ENCODE measurements around the gene FOXB2.
"Not testable (repeated sequence)": the region's sequence is repeated elsewhere in the genome, so short reads cannot be mapped to it uniquely, and the experiment has no call there.

FOXB2 gene

DNA sequence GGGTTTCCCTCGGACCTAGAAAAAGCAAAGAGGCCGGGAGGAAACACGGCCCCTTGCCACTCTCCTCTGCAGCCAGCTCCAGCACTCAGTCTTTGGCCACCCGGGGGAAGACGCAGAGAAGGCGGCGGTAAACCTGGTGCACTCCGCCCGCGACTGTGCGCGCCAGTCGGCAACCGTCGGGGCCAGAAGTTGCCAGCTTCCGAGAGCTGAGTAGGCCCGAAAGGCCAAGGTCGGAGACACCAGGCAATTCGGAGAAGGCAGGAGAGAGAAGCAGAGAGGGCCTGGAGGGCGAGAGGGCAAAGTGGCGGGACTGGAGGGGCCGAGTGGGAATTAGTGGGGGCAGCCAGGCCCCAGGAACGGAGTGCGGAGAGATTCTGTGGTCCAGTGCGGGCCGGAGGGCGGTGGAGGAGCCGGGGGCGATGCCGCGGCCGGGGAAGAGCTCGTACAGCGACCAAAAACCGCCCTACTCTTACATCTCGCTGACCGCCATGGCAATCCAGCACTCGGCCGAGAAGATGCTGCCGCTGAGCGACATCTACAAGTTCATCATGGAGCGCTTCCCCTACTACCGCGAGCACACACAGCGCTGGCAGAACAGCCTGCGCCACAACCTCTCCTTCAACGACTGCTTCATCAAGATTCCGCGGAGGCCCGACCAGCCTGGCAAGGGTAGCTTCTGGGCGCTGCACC, at the start of gene FOXB2:
Gene FOXB2 (plus strand): TSS at position 420 of the 690 bp plus-strand sequence. CDS start 0 bp downstream, at position 420.
- no peak for DNase-seq

DNA sequence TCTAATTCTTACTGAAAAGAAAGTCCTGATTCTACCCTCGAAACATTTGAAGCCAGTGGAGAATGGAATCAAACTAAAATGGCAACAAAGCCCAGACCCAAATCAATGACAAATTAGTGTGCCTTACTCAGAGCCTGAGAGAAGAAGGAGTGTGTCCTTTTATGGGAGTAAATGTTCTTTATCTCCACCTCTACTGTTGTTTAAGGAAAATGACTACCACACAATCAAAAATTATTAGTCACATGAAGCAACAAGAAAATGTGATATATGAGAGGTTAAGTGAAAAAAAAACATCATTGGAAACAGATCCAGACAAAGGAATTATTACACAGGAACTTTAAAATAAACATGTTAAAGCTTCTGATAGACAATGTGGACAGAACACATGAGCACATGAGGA, 49.7 kb upstream of the FOXB2 start:
- no peak for DNase-seq

DNA sequence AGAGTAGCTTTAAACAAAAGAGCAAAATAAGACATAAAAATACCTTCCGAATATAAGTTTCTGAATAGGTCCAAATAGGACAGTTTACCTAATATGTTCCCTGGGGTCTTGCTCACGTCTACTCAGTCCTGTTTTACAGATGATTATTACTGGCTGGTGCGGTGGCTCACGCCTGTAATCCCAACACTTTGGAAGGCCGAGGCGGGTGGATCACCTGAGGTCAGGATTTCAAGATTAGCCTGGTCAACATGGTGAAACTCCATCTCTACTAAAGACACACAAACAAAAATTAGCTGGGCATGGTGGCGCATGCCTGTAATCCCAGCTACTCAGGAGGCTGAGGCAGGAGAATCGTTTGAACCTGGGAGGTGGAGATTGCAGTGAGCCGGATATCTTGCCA, 40.6 kb upstream of the FOXB2 start:
- DNase-seq, result not testable (repeated sequence)

DNA sequence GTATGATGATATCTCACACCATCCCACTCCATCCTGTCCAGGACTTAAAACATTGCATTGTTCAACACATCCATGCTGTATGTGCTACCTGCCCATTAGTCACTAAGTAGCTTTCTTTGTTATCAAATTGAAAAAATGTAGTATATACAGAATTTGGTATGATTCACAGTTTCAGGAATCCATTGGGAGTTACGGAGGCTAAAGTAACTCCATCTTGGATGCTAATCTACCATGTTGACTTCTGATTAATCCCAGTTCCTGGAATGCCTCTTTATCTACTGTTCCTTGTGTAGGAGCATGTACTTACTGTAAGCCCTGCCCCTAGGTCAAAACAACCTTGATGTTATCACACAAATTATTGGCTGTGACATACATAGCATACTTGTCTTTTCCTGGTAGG, 38.9 kb upstream of the FOXB2 start:
- DNase-seq, result no peak

DNA sequence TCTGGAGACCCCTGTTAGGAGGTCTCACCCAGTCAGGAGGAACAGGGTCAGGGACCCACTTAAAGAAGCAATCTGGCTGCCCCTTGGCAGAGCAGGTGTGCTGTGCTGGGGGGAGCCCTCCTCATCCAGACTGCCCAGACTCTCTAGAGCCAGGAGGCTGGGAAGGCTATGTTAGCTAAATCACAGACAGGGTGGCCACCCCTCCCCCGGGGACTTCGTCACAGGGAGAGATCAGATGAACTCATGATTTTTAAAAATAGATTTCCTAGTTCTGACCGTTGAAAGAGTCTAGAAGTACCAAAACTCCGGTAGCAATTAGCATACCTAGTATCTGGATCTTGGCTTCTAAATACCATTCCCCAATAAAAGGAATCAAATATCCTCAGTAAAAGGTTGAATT, 35.0 kb upstream of the FOXB2 start:
- DNase-seq, result no peak

DNA sequence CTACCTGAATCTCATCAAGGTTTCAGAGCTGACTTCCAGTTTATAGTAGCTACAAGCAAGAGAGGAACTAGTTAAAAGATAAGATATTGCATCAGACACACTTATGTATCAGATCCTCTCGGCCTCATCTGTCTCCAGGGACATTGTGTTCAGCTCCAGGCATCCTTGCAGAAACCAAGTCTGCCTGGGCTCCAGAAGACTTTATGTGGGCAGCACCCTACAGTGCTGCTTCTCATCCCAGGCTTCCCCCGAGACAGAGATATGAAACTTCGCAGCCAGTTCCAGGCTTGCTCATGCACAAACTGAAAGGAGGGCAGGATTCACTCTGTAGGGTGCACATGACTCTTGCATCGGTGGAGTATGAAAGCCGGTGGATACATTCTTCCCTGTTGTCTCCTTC, 33.9 kb upstream of the FOXB2 start:
- DNase-seq, result no peak

DNA sequence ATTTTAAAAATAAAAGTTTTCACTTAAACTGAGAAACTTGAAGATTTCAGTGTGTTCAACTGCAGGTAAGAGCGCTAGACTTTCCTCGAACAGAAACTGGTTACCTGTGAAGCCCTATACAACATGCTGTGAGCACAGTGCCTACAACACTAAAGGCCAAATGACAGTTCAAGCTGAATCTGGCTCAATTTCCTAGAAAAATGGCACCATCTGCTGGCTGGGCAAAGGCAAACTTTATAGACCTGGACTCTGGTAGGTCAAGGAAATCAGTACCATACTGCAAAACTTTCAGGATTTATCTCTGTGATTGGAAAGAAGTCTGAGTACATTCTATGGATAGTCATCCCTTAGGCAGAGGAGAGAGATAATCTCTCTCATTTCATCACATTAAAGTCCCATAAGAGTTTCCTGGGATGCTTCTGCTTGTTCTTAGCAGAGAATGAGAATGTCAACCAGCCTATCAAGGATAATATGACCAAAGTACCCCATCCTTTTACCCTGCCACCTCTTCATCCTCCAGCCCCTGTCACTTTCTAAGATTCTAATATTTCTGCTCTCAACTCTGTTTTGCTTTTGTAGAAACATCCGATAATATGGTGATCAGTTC, 31.8 kb upstream of the FOXB2 start:
- peak in 1 of 2 experiments; percentile 3 for DNase-seq

DNA sequence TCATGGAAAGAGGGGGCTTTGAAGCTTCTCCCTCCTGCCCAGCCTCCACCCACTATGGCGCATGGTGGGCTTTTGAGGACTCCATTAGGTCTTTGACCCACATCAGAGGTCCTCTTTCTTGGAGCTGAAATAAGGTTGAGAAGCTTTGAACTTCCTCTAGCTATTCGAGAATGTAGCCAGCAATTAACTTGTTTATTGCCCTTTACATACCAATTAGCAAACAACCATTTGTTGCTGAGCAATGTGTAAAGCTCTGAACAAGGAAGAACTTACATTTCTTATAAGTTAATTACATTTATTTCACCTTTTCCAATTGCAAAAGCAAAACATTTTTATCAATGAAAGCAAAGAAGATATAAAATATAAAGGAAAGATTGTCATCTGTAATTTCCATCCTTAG, 30.5 kb upstream of the FOXB2 start:
- no peak for DNase-seq

DNA sequence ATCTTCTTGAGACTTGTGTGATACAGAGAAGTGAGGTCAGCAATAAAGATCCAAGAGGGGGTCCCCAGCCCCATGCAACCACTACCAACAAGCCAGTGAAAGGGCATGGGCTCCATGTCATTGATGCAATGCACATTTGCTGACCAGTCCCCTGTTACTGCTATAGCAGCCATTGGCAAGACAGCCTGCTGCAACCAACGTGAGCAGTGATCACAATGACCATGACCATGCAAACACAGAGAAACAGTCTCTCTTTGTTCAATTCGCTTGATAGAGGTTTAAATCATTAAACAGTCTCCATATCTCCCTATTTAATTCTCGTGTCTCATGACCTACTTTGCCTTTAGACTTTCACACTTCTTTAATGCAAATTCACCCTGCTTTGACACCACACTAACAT, 30.0 kb upstream of the FOXB2 start:
- DNase-seq, result no peak

DNA sequence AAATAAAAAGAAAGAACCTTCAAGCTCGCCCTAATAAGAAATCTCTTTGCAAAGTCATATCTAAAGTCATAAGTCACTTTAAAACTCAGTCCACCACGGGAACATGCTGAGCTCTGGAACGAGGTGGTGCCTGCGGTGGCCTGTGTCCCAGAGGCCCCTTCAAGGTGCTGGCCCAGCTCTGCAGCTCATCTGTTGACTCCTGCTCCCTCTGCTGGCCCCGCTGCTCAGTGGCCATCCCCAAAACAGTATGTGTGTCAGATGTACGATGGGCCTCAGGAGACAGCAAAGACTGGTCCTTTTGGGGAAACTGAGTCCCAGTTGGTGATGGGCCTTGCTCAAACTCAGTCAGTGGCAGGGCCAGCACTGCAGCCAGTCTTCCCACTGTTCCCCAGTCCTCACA, 22.8 kb upstream of the FOXB2 start:
- no peak for DNase-seq

DNA sequence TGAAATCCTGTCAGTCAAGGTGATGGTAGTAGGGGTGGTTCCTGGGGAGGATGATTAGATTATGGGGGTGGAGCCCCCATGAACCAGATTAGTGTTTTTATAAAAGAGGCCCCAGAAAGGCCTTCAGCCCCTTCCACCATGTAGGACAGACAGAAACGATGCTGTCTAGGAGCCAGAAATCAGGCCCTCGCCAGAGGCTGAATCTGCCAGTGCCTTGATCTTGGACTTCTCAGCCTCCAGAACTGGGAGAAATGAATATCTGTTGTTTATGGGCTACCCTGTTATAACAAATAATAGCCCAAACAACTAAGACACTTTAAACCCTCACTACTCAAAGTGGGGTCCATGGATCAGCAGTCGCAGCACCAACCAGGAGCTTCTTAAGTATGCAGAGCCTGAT, 20.2 kb upstream of the FOXB2 start:
- no peak for DNase-seq

DNA sequence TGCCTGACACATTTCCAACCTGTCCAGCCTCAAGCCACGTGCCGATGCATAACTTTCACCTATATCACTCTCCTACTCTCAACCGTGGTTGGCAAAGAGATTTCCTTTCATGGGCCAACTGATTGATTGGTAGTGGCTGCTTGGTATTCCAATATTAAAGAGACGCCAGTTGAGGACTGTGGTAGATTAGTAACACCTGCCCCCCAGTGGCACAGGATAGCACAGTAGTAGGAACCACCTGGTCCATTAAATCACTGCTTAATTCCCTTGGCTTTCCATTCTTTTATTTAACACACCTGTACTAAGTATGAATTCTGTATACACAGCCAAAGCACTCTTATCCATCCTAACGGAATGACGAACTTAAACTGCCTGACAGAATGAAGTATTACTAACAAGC, 19.1 kb upstream of the FOXB2 start:
- DNase-seq, result no peak

DNA sequence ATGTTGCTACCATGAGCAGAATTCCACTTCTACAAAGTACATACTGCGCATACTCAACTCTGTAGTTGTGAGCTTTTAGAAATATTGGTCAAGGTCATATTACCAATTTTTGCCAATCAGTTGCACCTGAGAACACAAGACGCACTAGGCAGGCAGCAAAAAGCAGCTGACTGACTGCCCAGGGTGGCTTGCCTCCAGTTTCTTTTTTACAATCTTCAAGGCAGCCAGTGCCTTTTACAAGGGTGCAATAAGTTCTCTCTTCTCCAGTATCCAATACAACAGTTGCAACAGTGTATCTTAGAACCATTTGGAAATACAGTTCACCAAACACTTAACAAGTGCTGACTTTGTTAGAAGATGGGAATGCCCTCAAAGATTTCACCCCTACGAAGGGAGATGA, 16.1 kb upstream of the FOXB2 start:
- DNase-seq, result no peak

DNA sequence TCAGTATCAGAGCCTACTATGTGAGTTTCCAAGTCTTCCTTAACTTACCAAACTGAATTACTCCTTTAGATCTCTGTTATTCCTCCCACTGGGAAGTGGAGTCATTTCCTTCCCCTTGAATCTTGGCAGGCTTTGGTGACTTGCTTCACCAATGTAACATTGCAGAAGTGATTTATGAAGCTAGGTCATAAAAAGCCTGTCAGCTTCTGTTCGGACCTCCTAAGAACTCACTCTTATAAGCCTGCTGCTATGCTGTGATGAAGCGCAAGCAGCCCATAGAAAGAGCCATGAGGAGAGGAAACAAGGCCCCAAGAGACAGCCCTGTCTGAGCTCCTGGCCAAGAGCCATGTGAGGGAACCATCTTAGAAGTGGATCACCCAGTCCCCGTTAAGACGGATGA, 14.2 kb upstream of the FOXB2 start:
- no peak for DNase-seq

DNA sequence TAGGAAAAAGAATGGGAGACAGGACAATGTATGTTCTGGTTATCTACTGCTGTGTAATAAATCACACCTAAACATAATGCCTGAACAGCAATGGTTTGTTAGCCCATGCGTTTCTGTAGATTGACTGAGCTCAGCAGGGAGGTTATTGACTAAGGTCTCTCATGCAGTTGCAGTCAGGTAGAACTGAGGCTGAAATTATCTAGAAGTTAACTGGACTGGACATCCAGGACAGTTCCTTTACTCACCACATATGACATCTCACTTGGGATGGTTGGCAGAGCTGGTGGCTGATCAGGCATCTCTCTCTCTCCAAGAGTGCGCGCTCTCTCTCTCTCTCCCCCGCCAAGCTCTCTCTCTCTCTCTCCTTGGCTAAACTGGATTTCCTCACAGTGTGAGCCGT, 8.9 kb upstream of the FOXB2 start:
- no peak for DNase-seq

DNA sequence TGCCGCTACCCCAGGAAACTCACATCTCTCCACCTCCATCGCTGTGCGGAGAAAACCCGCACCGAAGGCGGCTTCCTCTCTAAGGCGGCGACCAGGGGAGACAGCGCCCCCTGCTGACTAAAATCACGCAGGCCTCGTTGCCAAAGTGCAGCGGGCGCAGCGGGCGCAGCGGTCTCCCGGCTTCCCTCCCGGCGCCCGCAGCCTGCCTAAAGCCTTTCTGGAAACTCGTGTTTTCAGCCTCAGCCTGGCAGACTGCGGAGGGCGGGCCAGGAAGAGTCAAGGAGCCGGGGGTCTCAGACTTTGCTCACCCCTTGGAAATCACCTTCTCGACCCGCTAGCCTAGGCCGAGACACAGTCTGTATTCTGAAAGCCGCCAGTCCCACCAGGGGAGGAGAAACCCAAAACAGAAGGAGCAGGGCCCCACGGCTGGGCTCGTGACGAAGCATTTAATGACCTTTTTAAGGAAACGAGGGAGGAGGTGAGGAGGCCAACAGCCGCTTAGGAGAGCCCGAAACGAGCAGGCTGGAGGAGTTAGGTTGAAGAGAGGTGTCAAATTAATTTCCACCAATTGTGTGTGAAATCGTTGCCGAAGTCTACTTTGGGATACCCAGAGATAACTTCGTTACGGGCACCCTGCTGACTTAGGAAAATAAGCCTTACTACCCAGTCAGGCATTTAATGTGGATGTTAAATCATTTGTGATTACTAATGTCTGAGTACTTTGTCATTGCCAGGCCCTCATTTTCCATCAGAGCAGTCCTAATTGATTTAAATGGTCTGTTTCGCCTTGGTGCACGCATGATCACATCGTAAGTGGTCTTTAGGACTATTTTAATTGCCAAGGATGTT, 7.3 kb upstream of the FOXB2 start:
- no peak for DNase-seq

DNA sequence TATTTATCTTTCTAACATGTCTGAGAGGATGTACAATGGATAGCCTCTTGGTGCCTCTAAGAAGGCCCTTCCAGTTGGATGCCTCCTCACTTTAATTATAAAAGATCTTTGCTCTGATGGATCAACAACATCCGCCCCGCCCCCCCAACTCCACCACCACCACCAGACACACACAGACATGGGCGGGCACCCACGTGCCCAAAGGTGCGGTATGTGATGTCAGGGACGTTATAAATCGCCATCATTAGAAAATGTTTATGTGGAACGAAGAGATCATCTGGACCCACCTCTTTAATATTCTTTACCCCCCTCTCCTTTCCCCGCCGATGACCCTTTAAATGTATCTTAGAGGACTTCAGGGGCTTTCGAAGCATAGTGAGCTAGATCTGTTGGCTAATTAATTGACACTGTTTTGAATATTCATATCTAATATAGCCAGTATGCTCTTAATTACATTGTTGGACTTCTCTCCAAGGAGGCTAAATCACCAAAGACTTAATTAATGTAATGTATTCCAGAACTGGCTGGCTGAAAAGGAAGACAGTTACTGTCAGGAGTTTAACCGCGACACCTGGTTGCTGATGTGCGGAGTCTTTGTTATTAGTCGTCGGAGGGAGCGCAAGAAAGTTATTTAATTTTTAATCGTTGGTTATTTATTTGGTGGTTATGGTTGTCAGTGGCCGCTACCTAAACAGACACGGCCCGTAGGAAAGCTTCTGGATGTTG, 6.1 kb upstream of the FOXB2 start:
- DNase-seq, result no peak

DNA sequence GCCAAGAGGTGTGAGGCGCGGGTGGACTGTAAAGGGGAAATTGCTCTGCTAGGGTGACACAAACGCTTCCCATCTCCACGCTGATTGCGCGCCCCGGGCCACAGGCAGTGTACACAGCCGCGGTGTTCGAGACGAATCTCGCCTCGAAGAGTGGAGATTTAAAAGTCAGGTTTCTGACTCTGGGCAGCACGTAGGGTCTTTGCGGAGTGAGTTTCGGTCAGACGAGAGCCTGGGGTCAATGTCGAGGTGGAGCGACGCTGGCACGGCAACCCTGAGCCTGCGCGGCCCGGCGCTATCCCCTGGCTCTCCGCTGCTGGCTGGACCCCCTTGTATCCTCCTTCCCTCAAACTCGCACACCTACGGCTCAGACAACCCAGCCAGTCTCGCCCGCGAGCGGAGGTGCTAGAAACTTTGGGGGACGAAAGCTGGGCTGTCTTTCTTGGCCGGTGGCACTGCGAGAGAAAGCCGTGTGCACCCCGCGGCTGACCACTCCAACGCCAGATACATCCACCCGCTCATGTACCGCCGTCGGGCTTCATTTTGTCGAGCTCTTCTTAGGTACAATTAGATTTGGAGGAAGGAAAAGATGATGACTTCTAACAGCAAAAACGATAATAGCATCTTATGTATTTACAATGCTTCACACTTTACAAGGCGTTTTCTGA, 5.4 kb upstream of the FOXB2 start:
- DNase-seq, result no peak

DNA sequence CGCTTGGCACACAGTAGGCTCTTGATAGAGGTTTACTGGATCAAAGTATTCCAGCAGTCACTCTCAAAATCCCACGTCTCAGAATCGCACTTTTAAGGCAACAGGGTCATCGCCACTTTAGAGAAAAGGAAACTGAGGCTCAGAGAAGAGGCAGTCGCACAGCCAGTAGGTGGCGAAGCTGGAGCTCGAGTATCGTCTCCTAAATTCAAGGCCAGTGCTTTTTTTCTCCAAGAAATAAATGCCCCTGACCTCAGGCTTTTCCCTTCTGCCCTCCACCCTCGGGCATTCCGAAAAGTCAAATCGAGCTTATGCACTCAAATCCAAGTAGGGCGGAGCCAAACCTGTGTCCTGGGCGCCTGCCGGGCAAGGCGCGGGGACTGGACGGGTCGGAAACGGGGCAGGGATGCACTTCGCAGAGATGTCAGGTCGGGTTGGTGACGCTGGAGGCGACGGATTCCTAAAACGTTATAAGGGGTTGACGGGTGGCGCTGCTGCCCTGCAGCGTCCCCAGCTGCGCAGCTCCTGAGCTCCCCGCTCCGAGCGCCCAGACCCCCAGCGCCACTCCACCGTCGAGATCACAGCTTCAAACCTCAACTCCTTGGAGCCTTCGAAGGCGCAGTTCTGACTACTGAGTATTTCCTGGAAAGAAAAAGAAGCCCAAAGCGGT, 4.7 kb upstream of the FOXB2 start:
- no peak for DNase-seq

DNA sequence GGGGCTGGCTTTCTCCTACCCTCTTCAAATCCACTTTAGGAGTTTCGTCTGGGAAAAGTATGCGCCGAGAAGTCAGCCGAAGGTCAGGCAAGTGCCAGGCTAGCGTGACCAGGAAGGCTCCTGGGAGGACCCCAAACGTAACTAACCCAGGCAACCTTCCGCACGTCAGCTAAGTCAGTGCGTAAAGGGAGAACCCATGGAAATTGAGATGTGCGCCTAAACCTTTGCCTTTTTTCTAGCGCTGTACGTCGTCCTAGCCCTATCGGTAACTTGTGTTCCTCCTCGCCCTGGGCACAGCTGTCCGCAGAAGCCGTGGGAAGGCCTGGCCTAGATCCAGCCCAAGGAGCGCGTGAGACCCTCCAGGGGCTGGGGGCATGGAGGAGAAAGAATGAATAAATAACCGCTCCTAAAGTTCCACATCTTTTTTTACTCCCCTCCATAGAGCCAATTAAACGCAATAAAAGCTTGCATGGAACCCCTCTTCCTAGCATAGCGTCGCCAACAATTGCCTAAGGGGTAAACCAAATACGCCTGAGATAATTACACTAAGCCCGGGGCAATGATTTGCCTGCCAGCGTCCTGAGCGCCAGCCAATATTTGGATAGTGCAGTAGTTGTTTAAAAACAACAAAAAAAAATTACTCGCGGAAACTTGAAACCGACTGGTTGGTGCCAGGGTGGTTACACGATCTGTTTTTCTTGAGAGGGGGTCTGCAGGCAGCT, 4.0 kb upstream of the FOXB2 start:
- no peak for DNase-seq

DNA sequence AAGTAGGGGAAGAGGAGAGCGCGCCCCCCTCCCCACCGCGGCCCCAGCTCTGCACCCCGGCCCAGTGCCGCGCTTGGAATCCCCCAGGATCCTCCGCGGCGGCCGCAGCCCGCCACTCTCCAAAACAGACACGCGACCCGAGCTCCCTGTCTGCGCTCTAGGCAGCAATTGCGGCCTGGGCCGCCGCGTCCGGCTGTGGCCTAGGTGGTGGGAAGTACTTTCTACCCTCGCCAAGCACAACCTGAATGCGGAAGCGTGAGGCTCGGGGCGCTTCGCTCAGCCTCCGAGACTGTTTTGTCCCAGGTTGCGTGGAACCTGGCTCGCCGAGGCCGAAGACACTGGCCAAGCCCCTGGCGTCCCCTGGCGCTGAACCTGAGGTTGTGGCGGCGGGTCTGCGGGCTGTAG, 3.3 kb upstream of the FOXB2 start:
- no peak for DNase-seq

All from NCI-H187 (cell line).